H7 (cell line): Measurements from ENCODE around the gene RRP1B. TPM values are rescaled to one million over a fixed set of nuclear protein-coding genes. Genes with fewer than 3 reads are reported as not detected.
A peak's percentile ranks its signal among the peaks of the same experiment; 100 is the strongest.

ENCODE experiments used
- DNase-seq: peaks from one replicate; pipeline ENCODE4 v3.0.0; 2012
- H3K27me3 ChIP-seq: 2 replicates; pipeline ENCODE4 v1.6.0; 2011; ENCODE audit warnings: mild to moderate bottlenecking, low read length; ENCODE audit not compliant: control insufficient read depth, insufficient read depth
- H3K36me3 ChIP-seq: replicated peaks from 2 replicates; pipeline ENCODE4 v1.5.1; 2011; ENCODE audit warnings: low read length; ENCODE audit not compliant: control insufficient read depth, insufficient read depth
- H3K4me3 ChIP-seq: 2 replicates; pipeline ENCODE4 v1.5.1; 2011; ENCODE audit warnings: low read depth, mild to moderate bottlenecking, control low read depth, low read length, moderate library complexity; ENCODE audit not compliant: insufficient read depth
- total RNA-seq: library from RNA; depleted of rRNA; stranded (reverse); fragments of >200 nt; shearing (Covaris generic); gene quantifications from 2 replicates; pipeline ENCODE4 v1.2.3, GENCODE V29; 2014

RRP1B gene
- total RNA-seq, 1 experiment from 2014 or later, result 63.9 TPM

DNA sequence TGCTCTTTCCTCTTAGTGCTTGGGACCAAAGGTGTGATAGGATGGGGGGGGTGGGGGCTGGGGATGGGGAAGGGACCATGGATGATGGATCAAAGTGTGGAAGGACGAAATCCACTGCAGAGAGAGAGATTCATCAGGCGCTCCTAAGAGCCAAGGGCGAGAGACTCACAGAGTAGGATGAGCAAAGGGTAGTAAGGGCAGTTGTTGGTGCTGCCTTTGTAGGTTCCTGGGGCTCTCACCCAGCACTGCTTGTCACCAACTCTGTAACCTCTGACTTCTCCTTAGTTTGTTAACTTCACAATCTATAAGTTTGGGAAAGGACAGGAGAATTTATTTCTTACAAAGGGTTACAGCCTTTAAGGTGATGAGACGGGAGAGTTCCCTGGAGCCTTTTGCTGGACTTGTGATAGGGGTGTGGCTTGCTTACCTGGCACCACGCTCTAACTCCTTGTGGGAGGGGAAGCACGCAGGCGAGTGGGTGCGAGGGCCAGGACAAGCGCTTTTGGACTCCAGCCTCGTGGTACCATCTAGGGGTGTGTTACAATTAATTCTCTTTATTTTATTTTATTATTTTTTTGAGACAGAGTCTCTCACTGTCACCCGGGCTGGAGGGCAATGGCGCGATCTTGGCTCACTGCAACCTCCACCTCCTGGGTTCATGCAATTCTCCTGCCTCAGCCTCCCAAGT is 58.0 kb downstream of the RRP1B start:
- no peak for DNase-seq
- Histone ChIP-seq H3K4me3 (no peak overlapping the region), H3K27me3 (peaks cover 6% of the 10 kb centered on the region), H3K36me3 (no peaks in the 10 kb centered on the region; the same call in 1 of the 2 replicates)

GRCh38 chr21:43717967-43718871 is 58.9 kb downstream of the RRP1B start:
- no peaks in the 10 kb centered on the region; the same call in 1 of the 2 replicates for H3K36me3 ChIP-seq
- H3K4me3 ChIP-seq, result peak overlapping the region; percentile 96
- peak; percentile 85 for DNase-seq
- H3K27me3 ChIP-seq, result peaks cover 6% of the 10 kb centered on the region

- H3K36me3 ChIP-seq, result peaks cover 2% of the 10 kb centered on the region
- DNase-seq, result peak; percentile 98
Measured at GRCh38 chr21:43718872-43719747, 59.8 kb downstream of the RRP1B start, which contains the start of gene PDXK. Gene PDXK (plus strand): TSS chr21:43719129. CDS start chr21:43719295, 166 bp downstream.

GRCh38 chr21:43719748-43720538 is 60.6 kb downstream of the RRP1B start:
- peak; percentile 67 for DNase-seq
- Histone ChIP-seq H3K4me3 (peak overlapping the region; percentile 96), H3K27me3 (peaks cover 6% of the 10 kb centered on the region), H3K36me3 (peaks cover 2% of the 10 kb centered on the region)

More at GRCh38 chr21:43718872-43719747, 59.8 kb downstream of the RRP1B start, which contains the start of gene PDXK:
- peaks cover 6% of the 10 kb centered on the region for H3K27me3 ChIP-seq
- H3K4me3 ChIP-seq, result peak within 1 kb of the TSS; percentile 96

- no peak for DNase-seq
- peak overlapping the region; percentile 14 for H3K4me3 ChIP-seq
- peaks cover 2% of the 10 kb centered on the region for H3K36me3 ChIP-seq
- H3K27me3 ChIP-seq, result peaks cover 6% of the 10 kb centered on the region
Measured at GRCh38 chr21:43720539-43721166, 61.3 kb downstream of the RRP1B start.

- Histone ChIP-seq H3K27me3 (peaks cover 6% of the 10 kb centered on the region), H3K4me3 (no peak overlapping the region), H3K36me3 (peaks cover 2% of the 10 kb centered on the region)
- DNase-seq, result no peak
Measured at GRCh38 chr21:43721206-43721605, 61.8 kb downstream of the RRP1B start.

DNA sequence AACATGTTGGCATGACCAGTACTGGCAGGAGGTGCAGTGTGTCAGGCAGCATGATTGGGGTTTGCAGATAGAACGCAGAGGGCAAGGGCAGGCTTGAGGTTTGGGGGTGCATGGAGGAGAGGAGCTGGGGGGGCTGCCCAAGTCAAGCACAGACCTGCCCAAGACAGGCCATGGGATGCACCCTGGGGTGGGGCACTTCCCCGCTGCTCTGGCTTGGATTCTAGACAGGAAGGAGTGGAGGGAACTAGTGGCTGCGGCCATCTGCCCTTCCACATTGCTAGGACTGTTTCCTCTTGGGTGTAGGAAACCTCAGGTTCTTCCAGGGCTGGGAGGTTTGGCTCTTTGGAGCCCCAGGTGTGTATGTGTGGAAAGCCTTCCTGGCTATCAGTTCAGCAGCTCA is 62.6 kb downstream of the RRP1B start:
- Histone ChIP-seq H3K27me3 (peaks cover 6% of the 10 kb centered on the region), H3K36me3 (peaks cover 2% of the 10 kb centered on the region), H3K4me3 (no peak overlapping the region)
- no peak for DNase-seq

- DNase-seq, result no peak
- Histone ChIP-seq H3K4me3 (no peak overlapping the region), H3K36me3 (peaks cover 2% of the 10 kb centered on the region), H3K27me3 (no peaks in the 10 kb centered on the region)
Measured at GRCh38 chr21:43723648-43724047, 64.3 kb downstream of the RRP1B start.

DNA sequence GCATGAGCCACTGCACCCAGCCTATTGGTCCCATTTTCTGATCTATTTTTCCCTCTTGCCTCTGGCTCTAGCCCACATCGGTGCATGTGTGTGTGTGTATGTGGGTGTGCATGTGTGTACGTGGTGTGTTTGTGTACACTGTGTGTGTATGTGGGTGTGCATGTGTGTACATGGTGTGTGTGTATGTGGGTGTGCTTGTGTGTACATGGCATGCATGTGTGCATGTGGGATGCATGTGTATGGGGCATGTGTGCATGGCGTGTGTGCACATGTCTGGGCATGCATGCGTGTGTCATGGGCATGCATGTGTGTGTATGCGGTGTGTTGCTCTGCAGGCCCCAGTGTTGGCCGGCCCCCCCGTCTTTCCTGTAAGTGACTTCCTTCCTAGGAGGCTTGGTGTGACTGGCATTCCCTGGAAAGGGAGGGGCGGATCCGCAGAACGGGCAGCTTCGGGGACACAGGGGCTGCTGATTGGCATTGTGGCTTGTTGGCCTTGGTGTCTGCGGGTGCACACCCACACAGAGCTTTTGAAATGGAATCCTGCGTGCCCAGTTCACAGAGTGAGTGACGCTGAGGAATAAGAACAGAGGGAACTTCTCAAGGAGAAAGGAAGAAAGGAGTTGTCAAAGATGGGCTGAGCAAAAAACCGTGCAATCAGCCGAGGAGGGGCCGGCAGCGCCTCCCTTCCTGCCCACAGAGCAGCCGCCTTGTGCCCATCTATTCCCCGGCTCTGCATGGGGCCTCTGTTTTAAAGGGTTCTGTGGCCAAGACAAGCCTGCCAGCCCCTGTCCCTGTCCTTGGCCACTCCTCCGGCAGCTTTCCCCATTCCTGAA is 67.5 kb downstream of the RRP1B start:
- H3K27me3 ChIP-seq, result no peaks in the 10 kb centered on the region
- no peak for DNase-seq
- no peak overlapping the region for H3K4me3 ChIP-seq
- peaks cover 2% of the 10 kb centered on the region for H3K36me3 ChIP-seq

GRCh38 chr21:43727519-43728153 is 68.3 kb downstream of the RRP1B start:
- peaks cover 2% of the 10 kb centered on the region for H3K36me3 ChIP-seq
- peak; percentile 78 for DNase-seq
- H3K27me3 ChIP-seq, result no peaks in the 10 kb centered on the region
- H3K4me3 ChIP-seq, result no peak overlapping the region

DNA sequence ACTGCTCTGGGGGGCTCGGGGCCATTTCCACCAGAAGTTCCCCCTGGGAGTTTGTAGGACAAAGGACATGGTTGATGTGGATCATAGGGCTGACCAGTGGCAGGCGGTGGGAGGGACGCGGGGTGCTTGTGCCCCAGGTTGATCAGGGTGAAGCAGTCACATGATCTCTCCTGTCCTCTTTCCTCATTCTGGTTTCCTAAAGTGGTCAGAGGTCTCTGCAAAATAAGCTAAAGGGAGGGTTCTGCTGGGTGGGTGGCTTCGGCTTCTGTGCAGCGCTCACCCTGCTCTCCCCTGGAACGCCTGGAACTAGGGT is 68.8 kb downstream of the RRP1B start:
- no peak for DNase-seq
- Histone ChIP-seq H3K27me3 (no peaks in the 10 kb centered on the region), H3K4me3 (peak overlapping the region; percentile 66), H3K36me3 (peaks cover 2% of the 10 kb centered on the region)
